GM21576 (cell line): ENCODE measurements around the gene LIPT2.

ENCODE experiments used
- ATAC-seq: cut with Tn5 transposase; IDR thresholded peaks from one replicate; pipeline ENCODE4 v1.9.1; 2021; ENCODE audit warnings: mild to moderate bottlenecking, moderate library complexity; ENCODE audit not compliant: unreplicated experiment

The LIPT2 gene

DNA sequence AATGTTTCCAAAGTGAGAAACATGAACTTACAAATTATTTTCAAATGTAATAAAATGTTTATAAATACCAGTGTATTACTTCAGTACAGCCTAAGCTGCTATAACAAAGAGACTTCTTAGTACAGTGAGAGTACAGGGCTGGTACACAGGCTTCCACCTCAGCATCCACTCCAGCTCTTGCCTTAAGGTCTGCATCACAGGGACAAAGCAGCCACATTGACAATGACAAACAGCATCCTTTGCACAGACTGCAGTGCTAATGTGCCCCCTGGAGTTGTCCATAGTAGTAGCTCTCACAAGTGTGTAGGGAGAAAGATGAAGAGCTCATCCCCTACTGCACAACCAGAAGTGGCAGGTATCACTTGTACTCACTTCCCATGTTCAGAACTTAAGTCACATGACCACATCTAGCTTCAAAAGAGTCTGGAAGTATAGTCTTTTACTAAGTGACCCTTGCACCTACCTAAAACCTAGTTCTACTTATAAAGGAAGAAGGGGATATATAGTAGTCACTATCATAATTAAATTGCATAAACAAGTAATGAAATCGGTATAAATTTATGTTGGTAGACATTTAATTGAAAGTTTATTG is 10.7 kb upstream of the LIPT2 start:
- no peak for ATAC-seq

- ATAC-seq, result no peak
These were observed 1.4 kb upstream of the LIPT2 start for GRCh38 chr11:74494916-74495315.

- ATAC-seq, result no peak
These were observed 487 bp upstream of the LIPT2 start for GRCh38 chr11:74493791-74494630.

GRCh38 chr11:74492084-74492483 is 1.4 kb downstream of the LIPT2 start:
- no peak for ATAC-seq

DNA sequence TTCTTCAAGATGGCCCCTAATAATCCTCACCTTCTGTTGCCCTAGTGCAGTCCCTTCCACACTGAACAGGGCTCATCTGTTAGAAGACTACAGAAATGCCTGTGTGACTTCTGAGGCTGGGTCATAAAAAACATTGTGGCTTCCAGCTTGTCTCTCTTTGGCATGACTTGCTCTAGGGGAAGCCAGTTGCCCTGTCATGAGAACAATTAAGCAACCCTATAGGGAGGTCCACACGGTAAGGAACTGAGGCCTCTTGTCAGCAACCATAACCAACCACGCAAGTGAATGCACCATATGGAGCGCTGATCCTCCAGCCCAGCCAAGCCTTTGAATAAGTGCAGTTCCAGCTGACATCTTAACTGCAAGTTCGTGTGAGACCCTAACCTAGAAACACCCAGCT is 2.6 kb downstream of the LIPT2 start:
- ATAC-seq, result no peak

GRCh38 chr11:74487875-74488274 is 5.6 kb downstream of the LIPT2 start:
- no peak for ATAC-seq

GRCh38 chr11:74485868-74486267 is 7.7 kb downstream of the LIPT2 start:
- ATAC-seq, result no peak

- no peak for ATAC-seq
These were observed 12.7 kb downstream of the LIPT2 start for GRCh38 chr11:74480688-74481417.

- no peak for ATAC-seq
These were observed 13.8 kb downstream of the LIPT2 start for GRCh38 chr11:74479732-74480123.

DNA sequence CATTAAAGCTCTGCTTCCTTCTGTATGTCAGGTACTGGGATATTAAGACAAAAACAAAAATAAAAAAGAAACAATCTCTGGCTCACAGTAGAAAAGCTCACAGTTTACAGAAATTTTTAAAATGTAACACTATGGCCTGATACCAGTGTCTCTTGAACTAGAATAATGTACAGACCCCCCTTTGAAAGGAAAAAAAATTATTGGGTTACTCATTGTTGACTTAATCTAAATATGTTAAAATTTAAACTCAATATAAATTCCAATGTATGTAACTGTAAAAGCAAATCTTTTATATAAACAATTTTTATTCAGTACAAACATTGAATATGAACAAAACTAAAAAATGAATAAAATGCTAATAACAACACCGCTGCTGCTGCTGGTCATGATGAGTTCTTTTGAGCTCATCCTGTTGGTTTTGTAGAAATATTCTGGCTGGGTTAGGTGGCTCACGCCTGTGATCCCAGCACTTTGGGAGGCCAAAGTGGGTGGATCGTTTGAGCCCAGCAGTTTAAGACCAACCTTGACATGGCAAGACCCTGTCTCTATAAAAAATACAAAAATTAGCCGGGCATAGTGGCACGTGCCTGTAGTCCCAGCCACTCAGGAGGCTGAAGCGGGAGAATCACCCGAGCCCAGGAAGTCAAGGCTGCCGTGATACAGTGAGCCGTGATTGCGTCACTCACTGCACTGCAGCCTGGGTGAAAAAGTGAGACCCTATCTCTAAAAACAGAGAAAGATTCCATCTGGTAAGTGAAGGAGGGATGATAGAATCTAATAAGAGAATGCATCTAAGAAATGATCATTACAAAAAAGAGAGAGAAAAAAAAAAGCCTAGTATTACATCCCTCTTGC is 14.4 kb downstream of the LIPT2 start:
- no peak for ATAC-seq

DNA sequence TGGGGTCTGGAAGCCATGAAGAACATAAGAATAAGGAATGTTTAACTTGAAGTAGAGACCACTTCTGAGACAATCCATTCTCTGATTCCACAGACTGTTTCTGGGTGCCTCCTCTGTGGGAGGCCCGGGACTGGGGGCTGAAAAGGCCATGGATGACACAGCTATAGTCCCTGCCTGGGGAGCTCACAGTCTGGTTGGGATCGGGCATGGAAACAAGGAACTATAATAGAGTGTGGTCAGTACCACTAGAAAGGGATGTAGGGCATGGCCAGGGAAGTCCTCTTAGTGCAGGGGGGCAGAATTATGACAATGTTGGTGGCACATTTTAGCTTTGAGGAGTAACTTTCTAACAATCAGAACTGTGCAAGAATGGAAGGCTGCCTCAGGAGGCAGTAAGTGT is 17.0 kb downstream of the LIPT2 start:
- no peak for ATAC-seq

DNA sequence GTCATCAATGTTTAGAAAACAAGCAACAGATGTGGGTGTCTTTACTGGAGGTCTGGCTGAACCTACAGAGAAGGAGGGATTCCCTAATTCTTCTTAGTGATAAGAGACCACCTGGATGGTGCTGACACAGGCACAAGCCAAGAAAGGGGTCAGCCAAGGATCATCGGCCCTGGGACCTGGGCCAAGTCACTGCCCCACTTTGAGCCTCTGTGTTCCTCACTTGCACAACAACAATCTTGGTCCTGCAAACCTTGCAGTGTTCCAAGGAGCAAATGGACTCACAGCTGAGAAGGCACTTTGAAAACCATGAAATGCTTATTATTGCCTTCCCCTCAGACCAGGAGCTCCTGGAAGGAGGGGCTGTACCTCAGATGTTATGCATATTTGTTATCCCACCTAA is 19.2 kb downstream of the LIPT2 start:
- ATAC-seq, result no peak

- no peak for ATAC-seq
These were observed 19.9 kb downstream of the LIPT2 start for GRCh38 chr11:74473382-74474173.

- ATAC-seq, result no peak
These were observed 21.7 kb downstream of the LIPT2 start for GRCh38 chr11:74471668-74472429.

DNA sequence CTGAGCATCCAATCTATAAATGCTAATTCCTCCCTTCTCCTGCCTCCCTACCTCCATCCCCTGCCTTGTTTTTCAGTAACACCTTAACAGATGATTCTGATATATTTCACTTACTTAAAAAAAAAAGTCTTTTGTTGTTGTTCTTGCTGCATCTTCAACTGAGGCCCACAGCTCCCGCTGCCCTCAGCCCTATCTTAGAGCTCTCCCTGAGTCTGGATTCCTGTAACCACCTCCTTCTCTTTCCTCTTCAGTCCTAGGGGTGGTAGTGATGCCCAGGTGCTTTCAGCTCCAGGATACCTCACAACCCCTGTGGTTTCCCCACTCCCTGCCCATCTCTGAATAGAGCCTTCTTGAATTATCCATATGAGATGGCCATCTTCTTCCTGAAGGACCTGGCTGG is 22.5 kb downstream of the LIPT2 start:
- no peak for ATAC-seq

- ATAC-seq, result no peak
These were observed 23.0 kb downstream of the LIPT2 start for GRCh38 chr11:74470526-74470925.

DNA sequence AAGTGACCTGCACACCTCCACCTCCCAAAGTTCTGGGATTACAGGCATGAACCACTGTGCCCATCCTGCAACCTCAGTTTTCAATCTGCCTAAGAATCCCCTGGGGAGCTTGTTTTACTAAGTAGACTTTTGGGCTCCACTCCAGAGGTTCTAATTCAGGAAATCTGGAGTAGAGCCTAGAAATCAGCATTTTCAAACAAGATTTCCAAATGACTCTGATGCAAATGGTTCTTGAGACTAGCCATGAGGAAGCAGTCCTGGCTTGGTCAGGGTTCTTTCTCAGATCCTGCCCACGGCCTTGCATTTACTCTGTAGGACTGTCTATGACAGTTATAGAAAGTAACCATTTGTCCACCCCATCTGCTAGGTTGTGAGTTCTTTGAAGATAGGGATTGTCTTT is 24.6 kb downstream of the LIPT2 start:
- ATAC-seq, result no peak

- ATAC-seq, result no peak
These were observed 25.0 kb downstream of the LIPT2 start for GRCh38 chr11:74468521-74468920.

GRCh38 chr11:74468058-74468457 is 25.5 kb downstream of the LIPT2 start:
- no peak for ATAC-seq
